SK-N-SH (cell line): ENCODE measurements around the gene ATP11A. TPM values are rescaled to one million over a fixed set of nuclear protein-coding genes. Genes with fewer than 3 reads are reported as not detected.
"Not testable (repeated sequence)": the region's sequence is repeated elsewhere in the genome, so short reads cannot be mapped to it uniquely, and the experiment has no call there.

Source experiments
- CTCF ChIA-PET: fragments of 300-600, 350-600 bp; formaldehyde crosslinking; extraction: SDS; loops from one replicate; lab custom pipeline; 2021; lab: Yijun Ruan, JAX
- POLR2A ChIA-PET: fragments of 350-600 bp; sonication (Branson Sonifier 250); formaldehyde crosslinking; extraction: SDS; loops from one replicate; lab custom pipeline; 2020; ENCODE audit warnings: antibody characterized with exemption, inconsistent platforms; lab: Yijun Ruan, JAX
- DNase-seq: peaks from one replicate; pipeline ENCODE4 v3.0.0; 2012
- H2AFZ ChIP-seq: fragments of 200-600 bp; sonication (generic); 2 replicates; pipeline ENCODE4 v1.8.1; 2016; ENCODE audit warnings: antibody characterized with exemption, mild to moderate bottlenecking, low read depth
- H3F3A ChIP-seq: fragments of 200-600 bp; sonication (generic); replicated peaks from 2 replicates; pipeline ENCODE3; 2016; ENCODE audit warnings: antibody characterized with exemption, mild to moderate bottlenecking; ENCODE audit not compliant: insufficient read depth
- H3K27ac ChIP-seq, 2 experiments: fragments of 200-500 bp in 1 of 2; fragments of 200-600 bp in 1 of 2; sonication (Bioruptor generic) in 1 of 2; sonication (generic), shearing (Covaris generic) in 1 of 2; 2 replicates each; pipeline versions ENCODE4 v1.5.1 to v1.6.1; 2014 to 2016; ENCODE audit warnings: low read depth in 2 of 2, inconsistent platforms in 1 of 2, low read length in 1 of 2, mild to moderate bottlenecking in 1 of 2, mixed read lengths in 1 of 2
- H3K27me3 ChIP-seq: fragments of 200-600 bp; sonication (generic), shearing (Covaris generic); 2 replicates; pipeline ENCODE4 v1.6.1; 2016; ENCODE audit warnings: mixed run types; ENCODE audit not compliant: insufficient read depth
- H3K36me3 ChIP-seq, 2 experiments: fragments of 200-500 bp in 1 of 2; fragments of 200-600 bp in 1 of 2; sonication (Bioruptor generic) in 1 of 2; sonication (generic) in 1 of 2; replicated peaks in 1 of 2; 2 replicates each; pipeline versions ENCODE3 to v1.5.1; 2014 to 2016; ENCODE audit warnings: low read length in 1 of 2, mild to moderate bottlenecking in 1 of 2; ENCODE audit not compliant: insufficient read depth in 2 of 2, control insufficient read depth in 1 of 2
- H3K4me1 ChIP-seq, 2 experiments: fragments of 200-500 bp in 1 of 2; fragments of 200-600 bp in 1 of 2; sonication (Bioruptor generic) in 1 of 2; sonication (generic), shearing (Covaris generic) in 1 of 2; 2 replicates each; pipeline versions ENCODE4 v1.5.1 to v1.6.1; 2014 to 2016; ENCODE audit warnings: low read depth in 1 of 2, low read length in 1 of 2, mixed run types in 1 of 2; ENCODE audit not compliant: insufficient read depth in 2 of 2, control insufficient read depth in 1 of 2
- H3K4me2 ChIP-seq: fragments of 200-600 bp; sonication (generic), shearing (Covaris generic); 2 replicates; pipeline ENCODE4 v1.6.1; 2017; ENCODE audit warnings: mixed run types
- H3K4me3 ChIP-seq, 2 experiments: fragments of 200-500 bp in 1 of 2; fragments of 200-600 bp in 1 of 2; sonication (Bioruptor generic) in 1 of 2; sonication (generic), shearing (Covaris generic) in 1 of 2; 2 replicates each; pipeline versions ENCODE4 v1.5.1 to v1.8.1; 2014 to 2016; ENCODE audit warnings: low read depth in 2 of 2, inconsistent platforms in 1 of 2, low read length in 1 of 2, mild to moderate bottlenecking in 1 of 2, mixed read lengths in 1 of 2, moderate library complexity in 1 of 2
- H3K79me2 ChIP-seq: fragments of 200-600 bp; sonication (generic); 2 replicates; pipeline ENCODE4 v1.8.1; 2017; ENCODE audit warnings: mild to moderate bottlenecking; ENCODE audit not compliant: insufficient read depth
- H3K9ac ChIP-seq: fragments of 200-600 bp; sonication (generic); 2 replicates; pipeline ENCODE4 v1.6.1; 2017; ENCODE audit warnings: mixed run types
- H3K9me2 ChIP-seq: fragments of 200-600 bp; sonication (generic); 2 replicates; pipeline ENCODE4 v1.6.1; 2017; ENCODE audit warnings: mixed run types
- H3K9me3 ChIP-seq: fragments of 200-600 bp; sonication (generic); 2 replicates; pipeline ENCODE4 v1.6.1; 2017; ENCODE audit warnings: mixed run types, mild to moderate bottlenecking, moderate library complexity
- H4K20me1 ChIP-seq: fragments of 200-600 bp; sonication (generic); 2 replicates; pipeline ENCODE4 v1.6.1; 2017; ENCODE audit warnings: mild to moderate bottlenecking, mixed run types; ENCODE audit not compliant: insufficient read depth
- RAD21 ChIP-seq: IDR thresholded peaks from 2 replicates; pipeline ENCODE4 v1.6.1; 2012; ENCODE audit warnings: mild to moderate bottlenecking, low read length
- WGBS: methylation state at CpG from one replicate; pipeline ENCODE4 v1.1.6; 2017; ENCODE audit warnings: low lambda C conversion rate; 5-methylcytosine and 5-hydroxymethylcytosine counted together
- polyA plus RNA-seq, 3 experiments: library from polyadenylated mRNA; depleted of rRNA; stranded (reverse); fragments of >200 nt; gene quantifications; 2 replicates each; pipeline ENCODE4 v1.2.3, GENCODE V29; 2012
- TF ChIP-seq, protein P1 (sequence below): IDR thresholded peaks from 2 replicates; pipeline ENCODE4 v1.6.1; 2012; ENCODE audit warnings: mild to moderate bottlenecking, low read depth, low read length, moderate library complexity
- TF ChIP-seq, protein P2 (sequence below): fragments of 150-350 bp; IDR thresholded peaks from 2 replicates; pipeline ENCODE4 v1.6.1; 2016; ENCODE audit warnings: mild to moderate bottlenecking, low read depth, low read length

The ATP11A gene
- polyA plus RNA-seq, 1 of the 3 experiments (the other 2 are of a cell fraction): 4.1 TPM

DNA sequence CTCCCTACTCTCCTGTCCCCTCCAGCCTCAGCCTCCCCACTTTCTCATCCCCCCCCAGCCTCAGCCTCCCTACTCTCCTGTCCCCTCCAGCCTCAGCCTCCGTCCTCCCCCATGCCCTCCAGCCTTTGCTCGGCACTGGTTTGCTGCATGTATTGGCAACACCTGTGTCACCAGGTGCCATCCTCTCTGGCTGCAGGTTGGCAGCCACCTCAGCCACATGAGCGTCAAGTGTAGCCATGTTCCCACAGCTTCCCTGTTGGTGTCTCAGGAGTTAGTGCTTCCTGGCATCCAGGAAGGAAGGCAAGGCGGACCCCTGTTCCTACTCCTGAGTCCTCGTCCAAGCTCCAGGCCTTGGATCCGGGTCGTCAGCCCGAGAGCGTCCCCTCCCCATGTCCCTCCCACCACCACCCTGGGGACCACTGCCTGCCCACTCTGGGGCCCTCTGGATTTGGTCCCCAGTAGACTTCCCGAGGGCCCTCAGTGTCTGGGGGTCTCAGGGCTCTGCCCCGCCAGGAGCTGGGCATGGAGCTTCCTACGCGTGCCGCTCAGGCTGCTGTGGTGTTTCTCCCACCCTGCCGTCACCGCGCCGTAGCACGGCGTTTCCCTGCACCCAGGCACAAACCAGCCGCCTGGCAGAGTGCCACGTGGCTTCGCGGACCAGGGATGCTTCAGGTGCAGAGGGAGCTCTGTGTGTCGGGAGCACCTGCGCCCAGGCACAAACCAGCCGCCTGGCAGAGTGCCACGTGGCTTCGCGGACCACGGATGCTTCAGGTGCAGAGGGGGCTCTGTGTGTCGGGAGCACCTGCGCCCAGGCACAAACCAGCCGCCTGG is 150.8 kb downstream of the ATP11A start:
- Histone ChIP-seq H3K9ac (no peak overlapping the region), H3K36me3 (peaks cover 0 to 33% of the 10 kb centered on the region in 2 experiments), H3F3A (no peaks in the 10 kb centered on the region), H3K9me3 (no peaks in the 10 kb centered on the region), H3K9me2 (no peaks in the 10 kb centered on the region), H4K20me1 (no peaks in the 10 kb centered on the region), H2AFZ (no peak overlapping the region), H3K4me1 (peaks cover 0 to 7% of the 10 kb centered on the region in 2 experiments; a peak in 1 of 4 replicates), H3K4me3 (no peak overlapping the region), H3K4me2 (no peak overlapping the region), H3K79me2 (no peaks in the 10 kb centered on the region), H3K27me3 (no peaks in the 10 kb centered on the region), H3K27ac (no peak overlapping the region)
- ChIA-PET CTCF (no interaction called here), POLR2A (no interaction called here)
- 98% methylated on average over 13 of the region's 34 CpGs for whole genome bisulfite sequencing
- TF ChIP-seq, protein P1, sequence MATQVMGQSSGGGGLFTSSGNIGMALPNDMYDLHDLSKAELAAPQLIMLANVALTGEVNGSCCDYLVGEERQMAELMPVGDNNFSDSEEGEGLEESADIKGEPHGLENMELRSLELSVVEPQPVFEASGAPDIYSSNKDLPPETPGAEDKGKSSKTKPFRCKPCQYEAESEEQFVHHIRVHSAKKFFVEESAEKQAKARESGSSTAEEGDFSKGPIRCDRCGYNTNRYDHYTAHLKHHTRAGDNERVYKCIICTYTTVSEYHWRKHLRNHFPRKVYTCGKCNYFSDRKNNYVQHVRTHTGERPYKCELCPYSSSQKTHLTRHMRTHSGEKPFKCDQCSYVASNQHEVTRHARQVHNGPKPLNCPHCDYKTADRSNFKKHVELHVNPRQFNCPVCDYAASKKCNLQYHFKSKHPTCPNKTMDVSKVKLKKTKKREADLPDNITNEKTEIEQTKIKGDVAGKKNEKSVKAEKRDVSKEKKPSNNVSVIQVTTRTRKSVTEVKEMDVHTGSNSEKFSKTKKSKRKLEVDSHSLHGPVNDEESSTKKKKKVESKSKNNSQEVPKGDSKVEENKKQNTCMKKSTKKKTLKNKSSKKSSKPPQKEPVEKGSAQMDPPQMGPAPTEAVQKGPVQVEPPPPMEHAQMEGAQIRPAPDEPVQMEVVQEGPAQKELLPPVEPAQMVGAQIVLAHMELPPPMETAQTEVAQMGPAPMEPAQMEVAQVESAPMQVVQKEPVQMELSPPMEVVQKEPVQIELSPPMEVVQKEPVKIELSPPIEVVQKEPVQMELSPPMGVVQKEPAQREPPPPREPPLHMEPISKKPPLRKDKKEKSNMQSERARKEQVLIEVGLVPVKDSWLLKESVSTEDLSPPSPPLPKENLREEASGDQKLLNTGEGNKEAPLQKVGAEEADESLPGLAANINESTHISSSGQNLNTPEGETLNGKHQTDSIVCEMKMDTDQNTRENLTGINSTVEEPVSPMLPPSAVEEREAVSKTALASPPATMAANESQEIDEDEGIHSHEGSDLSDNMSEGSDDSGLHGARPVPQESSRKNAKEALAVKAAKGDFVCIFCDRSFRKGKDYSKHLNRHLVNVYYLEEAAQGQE: no peak
- no peak for DNase-seq

DNA sequence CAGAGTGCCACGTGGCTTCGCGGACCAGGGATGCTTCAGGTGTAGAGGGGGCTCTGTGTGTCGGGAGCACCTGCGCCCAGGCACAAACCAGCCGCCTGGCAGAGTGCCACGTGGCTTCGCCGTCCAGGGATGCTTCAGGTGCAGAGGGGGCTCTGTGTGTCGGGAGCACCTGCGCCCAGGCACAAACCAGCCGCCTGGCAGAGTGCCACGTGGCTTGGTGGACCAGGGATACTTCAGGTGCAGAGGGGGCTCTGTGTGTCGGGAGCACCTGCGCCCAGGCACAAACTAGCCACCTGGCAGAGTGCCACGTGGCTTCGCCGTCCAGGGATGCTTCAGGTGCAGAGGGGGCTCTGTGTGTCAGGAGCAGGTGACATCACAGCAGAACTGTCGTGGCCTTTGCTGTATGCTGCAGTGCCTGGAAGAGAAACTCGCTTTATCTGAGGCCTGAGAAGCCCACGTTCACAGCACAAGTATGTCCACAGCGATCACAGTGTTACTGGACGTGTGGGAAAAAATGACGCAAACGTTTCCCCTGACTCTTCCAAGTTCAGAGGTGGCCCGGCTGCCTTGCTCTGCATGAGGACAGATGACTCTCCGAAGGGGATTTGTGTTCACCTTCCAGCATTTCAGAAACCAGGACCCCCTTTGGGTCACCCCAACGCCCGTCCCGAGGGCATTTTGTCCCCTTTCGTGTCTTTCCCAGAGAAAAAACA is 151.6 kb downstream of the ATP11A start:
- H3K9ac ChIP-seq, H3F3A ChIP-seq, H3K9me2 ChIP-seq, H3K79me2 ChIP-seq, DNase-seq, POLR2A ChIA-PET, H4K20me1 ChIP-seq, H2AFZ ChIP-seq, H3K9me3 ChIP-seq, H3K4me2 ChIP-seq, H3K4me3 ChIP-seq, H3K27ac ChIP-seq, H3K27me3 ChIP-seq, H3K4me1 ChIP-seq: not testable (repeated sequence)
- CTCF ChIA-PET: interaction anchor here (1.4 kb wide), 1 partner anchor 101 kb away, joined by 3 read pairs; no protein-coding TSS in a partner anchor
- 95% methylated on average over 22 of the region's 31 CpGs for WGBS
- peaks cover 0 to 28% of the 10 kb centered on the region in 2 experiments for H3K36me3 ChIP-seq

DNA sequence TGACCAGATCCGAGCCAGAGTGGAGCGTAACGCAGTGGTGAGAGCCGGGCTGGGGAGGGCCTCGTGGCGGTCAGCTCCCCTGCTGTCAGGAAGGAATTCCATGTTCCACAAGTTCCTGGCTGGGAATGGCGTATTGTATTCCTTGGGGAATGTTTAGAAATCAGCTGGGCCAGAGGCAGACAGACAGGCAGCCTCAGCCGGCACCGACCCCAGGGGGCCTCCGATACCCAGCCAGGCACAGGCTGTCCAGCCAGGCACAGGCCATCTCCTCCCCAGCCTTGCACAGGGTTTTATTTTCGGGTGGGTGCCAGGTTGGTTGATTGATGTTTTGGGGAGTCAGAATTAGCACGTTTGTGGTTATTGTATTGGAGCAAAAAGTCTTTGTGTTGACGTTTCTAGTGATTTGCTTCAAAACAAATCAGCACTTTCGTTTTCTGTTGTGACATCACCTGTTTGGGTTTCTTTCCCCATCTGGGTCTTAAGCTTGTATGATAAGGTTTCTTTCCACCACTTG is 152.6 kb downstream of the ATP11A start:
- H3K4me2 ChIP-seq: no peak overlapping the region
- peaks cover 0 to 4% of the 10 kb centered on the region in 2 experiments; a peak in 1 of 4 replicates for H3K4me1 ChIP-seq
- no peak overlapping the region for H2AFZ ChIP-seq
- WGBS: 89% methylated on average over 14 of the region's 14 CpGs
- H3F3A ChIP-seq: no peaks in the 10 kb centered on the region
- no peaks in the 10 kb centered on the region for H4K20me1 ChIP-seq
- no peak overlapping the region for H3K27ac ChIP-seq
- H3K36me3 ChIP-seq: peaks cover 2 to 24% of the 10 kb centered on the region in 2 experiments
- no peaks in the 10 kb centered on the region for H3K79me2 ChIP-seq
- no peak overlapping the region for H3K9ac ChIP-seq
- H3K4me3 ChIP-seq: no peak overlapping the region
- H3K9me3 ChIP-seq: no peaks in the 10 kb centered on the region
- ChIA-PET POLR2A (no interaction called here), CTCF (interaction anchor here (1.4 kb wide), 1 partner anchor 100 kb away, joined by 3 read pairs; no protein-coding TSS in a partner anchor)
- TF ChIP-seq, protein P2, sequence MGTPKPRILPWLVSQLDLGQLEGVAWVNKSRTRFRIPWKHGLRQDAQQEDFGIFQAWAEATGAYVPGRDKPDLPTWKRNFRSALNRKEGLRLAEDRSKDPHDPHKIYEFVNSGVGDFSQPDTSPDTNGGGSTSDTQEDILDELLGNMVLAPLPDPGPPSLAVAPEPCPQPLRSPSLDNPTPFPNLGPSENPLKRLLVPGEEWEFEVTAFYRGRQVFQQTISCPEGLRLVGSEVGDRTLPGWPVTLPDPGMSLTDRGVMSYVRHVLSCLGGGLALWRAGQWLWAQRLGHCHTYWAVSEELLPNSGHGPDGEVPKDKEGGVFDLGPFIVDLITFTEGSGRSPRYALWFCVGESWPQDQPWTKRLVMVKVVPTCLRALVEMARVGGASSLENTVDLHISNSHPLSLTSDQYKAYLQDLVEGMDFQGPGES: no peak
- TF ChIP-seq RAD21: no peak
- H3K27me3 ChIP-seq: no peaks in the 10 kb centered on the region
- DNase-seq: no peak
- no peaks in the 10 kb centered on the region for H3K9me2 ChIP-seq
